SU-DHL-6 (cell line): ENCODE results near the gene PPP2R2C.

Experiments
- H2AFZ ChIP-seq: fragments of 200-600 bp; sonication (generic); 2 replicates; pipeline ENCODE4 v1.6.1; 2014; ENCODE audit warnings: low read depth, mild to moderate bottlenecking, moderate library complexity, mixed read lengths, antibody characterized with exemption, low read length; ENCODE audit not compliant: severe bottlenecking
- H3F3A ChIP-seq: fragments of 200-600 bp; shearing (Covaris generic); 2 replicates; pipeline ENCODE4 v1.6.0; 2016; ENCODE audit warnings: antibody characterized with exemption, mild to moderate bottlenecking; ENCODE audit not compliant: insufficient read depth
- H3K27ac ChIP-seq: fragments of 200-600 bp; sonication (generic); 2 replicates; pipeline ENCODE4 v1.5.1; 2016; ENCODE audit warnings: low read depth, mild to moderate bottlenecking, low read length, moderate library complexity, mixed read lengths
- H3K27me3 ChIP-seq: fragments of 200-600 bp; sonication (generic), shearing (Covaris generic); 2 replicates; pipeline ENCODE4 v1.6.0; 2014; ENCODE audit warnings: mild to moderate bottlenecking, low read length
- H3K36me3 ChIP-seq: fragments of 200-600 bp; sonication (generic); 2 replicates; pipeline ENCODE4 v1.6.1; 2014; ENCODE audit warnings: mild to moderate bottlenecking, low read length, mixed read lengths
- H3K4me2 ChIP-seq: fragments of 300-600, 200-600 bp; shearing (Covaris generic), sonication (generic); 2 replicates; pipeline ENCODE4 v1.6.0; 2014; ENCODE audit warnings: low read length, low read depth, mild to moderate bottlenecking; ENCODE audit not compliant: poor library complexity, severe bottlenecking
- H3K4me3 ChIP-seq: fragments of 200-600 bp; sonication (generic); 2 replicates; pipeline ENCODE4 v1.5.1; 2014; ENCODE audit warnings: antibody characterized with exemption, low read length, mild to moderate bottlenecking, mixed read lengths; ENCODE audit not compliant: insufficient read depth, poor library complexity, severe bottlenecking
- H3K79me2 ChIP-seq: fragments of 200-600 bp; sonication (generic); 2 replicates; pipeline ENCODE4 v1.6.1; 2014; ENCODE audit warnings: mild to moderate bottlenecking, low read length, moderate library complexity; ENCODE audit not compliant: insufficient read depth
- H3K9ac ChIP-seq: fragments of 200-600 bp; sonication (generic); 2 replicates; pipeline ENCODE4 v1.7.0; 2014; ENCODE audit warnings: mild to moderate bottlenecking, low read length
- H3K9me2 ChIP-seq: fragments of 200-600 bp; sonication (generic); replicated peaks from 2 replicates; pipeline ENCODE4 v1.6.1; 2014; ENCODE audit warnings: low read length; ENCODE audit not compliant: insufficient read depth
- H3K9me3 ChIP-seq: fragments of 200-600 bp; sonication (generic); 2 replicates; pipeline ENCODE4 v1.6.1; 2014; ENCODE audit warnings: low read length, mixed read lengths; ENCODE audit not compliant: insufficient read depth
- H4K20me1 ChIP-seq: fragments of 200-600 bp; sonication (generic); 2 replicates; pipeline ENCODE4 v1.6.1; 2014; ENCODE audit warnings: low read depth, mild to moderate bottlenecking, antibody characterized with exemption, low read length, moderate library complexity, mixed read lengths
- CTCF ChIP-seq: fragments of 200-600 bp; sonication (generic); IDR thresholded peaks from one replicate; pipeline ENCODE4 v1.5.1; 2017; ENCODE audit warnings: antibody characterized with exemption, mild to moderate bottlenecking, low read length, moderate library complexity; ENCODE audit not compliant: insufficient read depth, poor library complexity, severe bottlenecking
- EZH2phosphoT487 ChIP-seq: fragments of 200-600 bp; sonication (generic), shearing (Covaris generic); conservative IDR thresholded peaks from 2 replicates; pipeline ENCODE4 v1.6.1; 2018; ENCODE audit warnings: mild to moderate bottlenecking, antibody characterized with exemption, low read length, moderate library complexity, mixed read lengths

The PPP2R2C gene

DNA sequence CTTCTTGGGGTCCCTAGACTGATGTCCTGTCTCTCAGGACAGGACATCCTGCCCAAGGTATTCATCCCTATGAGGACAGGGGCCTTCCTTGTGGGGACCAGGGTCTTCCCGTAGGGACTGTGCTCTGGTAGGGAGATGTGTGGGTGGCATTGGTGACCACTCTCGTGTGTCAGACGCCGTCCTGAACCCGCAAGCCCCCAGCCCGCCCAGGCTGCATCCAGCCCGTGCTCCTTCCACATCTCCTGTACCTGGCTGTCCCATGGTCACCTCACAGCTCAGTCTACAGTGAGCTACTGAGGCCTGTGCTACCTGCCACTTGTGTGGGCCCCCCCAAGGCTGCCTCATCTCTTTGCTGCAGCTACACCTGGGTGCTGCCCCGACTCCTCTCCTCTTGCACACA, 178.8 kb downstream of the PPP2R2C start:
- no peaks in the 10 kb centered on the region for H3K9me3 ChIP-seq
- no peaks in the 10 kb centered on the region for H3K79me2 ChIP-seq
- no peak overlapping the region for H3K9ac ChIP-seq
- no peak overlapping the region for H3K27ac ChIP-seq
- H3K4me3 ChIP-seq, result no peak overlapping the region
- H3K36me3 ChIP-seq, result no peaks in the 10 kb centered on the region
- H3F3A ChIP-seq, result no peaks in the 10 kb centered on the region
- H4K20me1 ChIP-seq, result no peaks in the 10 kb centered on the region
- no peaks in the 10 kb centered on the region for H3K27me3 ChIP-seq
- no peak for TF ChIP-seq CTCF
- no peak for TF ChIP-seq EZH2phosphoT487
- H3K9me2 ChIP-seq, result no peaks in the 10 kb centered on the region
- no peak overlapping the region for H3K4me2 ChIP-seq
- no peak overlapping the region for H2AFZ ChIP-seq

DNA sequence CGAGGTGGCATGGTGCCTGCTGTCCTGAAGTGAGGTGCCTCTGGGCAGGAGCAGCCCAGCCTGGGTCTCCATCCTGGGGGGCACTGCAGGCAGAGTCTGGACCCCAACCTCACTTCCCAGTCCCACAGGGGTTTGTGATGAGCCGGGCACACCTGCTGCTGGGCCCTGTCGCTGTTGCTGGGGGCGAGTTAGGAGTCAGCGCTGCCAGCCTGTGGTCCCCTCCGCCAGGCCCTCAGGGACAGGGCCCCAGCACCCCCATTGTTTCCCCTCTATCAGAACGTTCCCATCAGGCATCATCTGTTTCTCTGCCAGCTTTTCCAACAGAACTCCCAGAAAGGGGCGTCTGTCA, 179.3 kb downstream of the PPP2R2C start:
- Histone ChIP-seq H3K9me2 (no peaks in the 10 kb centered on the region), H3K36me3 (no peaks in the 10 kb centered on the region), H3K4me3 (no peak overlapping the region), H3K9ac (no peak overlapping the region), H3K79me2 (no peaks in the 10 kb centered on the region), H3K27ac (no peak overlapping the region), H3K27me3 (no peaks in the 10 kb centered on the region), H2AFZ (no peak overlapping the region), H3K4me2 (no peak overlapping the region), H4K20me1 (no peaks in the 10 kb centered on the region), H3K9me3 (no peaks in the 10 kb centered on the region), H3F3A (no peaks in the 10 kb centered on the region)
- TF ChIP-seq EZH2phosphoT487, result no peak
- TF ChIP-seq CTCF, result no peak

DNA sequence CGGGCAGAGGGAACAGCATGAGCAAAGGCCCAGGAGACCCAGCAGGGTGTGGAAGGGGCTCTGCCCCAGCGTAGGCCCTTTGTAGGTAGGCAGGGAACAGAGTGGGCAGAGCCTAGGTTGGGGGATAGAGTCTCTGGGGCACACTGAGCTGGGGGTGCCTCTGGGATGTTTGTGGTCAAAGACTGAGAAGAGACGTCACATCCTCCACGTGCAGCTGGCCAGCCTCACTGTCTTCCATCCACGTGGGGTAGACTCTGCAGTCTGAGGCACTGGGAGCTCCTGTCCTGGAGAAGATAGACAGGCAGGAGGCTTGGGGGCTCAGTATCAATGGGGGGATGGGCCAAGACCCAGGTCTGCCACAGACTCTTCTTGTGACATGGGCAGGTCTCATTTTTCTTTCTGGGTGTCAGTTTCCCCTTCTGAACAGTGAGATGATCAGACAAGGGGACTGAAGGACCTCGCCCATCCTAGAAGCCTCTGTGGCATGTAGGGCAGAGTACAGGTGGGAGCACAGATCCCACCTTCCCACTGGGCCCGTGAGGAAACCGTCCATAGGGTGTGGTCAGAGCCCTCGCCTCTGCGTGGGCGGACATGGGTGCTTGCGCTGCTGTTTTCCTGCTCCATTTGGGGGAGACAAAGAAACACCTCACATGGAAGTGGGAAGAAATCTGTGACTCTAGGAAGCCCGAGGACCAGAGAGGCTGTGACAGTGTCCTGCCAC, 179.9 kb downstream of the PPP2R2C start:
- TF ChIP-seq CTCF (no peak), EZH2phosphoT487 (no peak)
- Histone ChIP-seq H3K9me2 (no peaks in the 10 kb centered on the region), H3F3A (no peaks in the 10 kb centered on the region), H3K9me3 (no peaks in the 10 kb centered on the region), H4K20me1 (no peaks in the 10 kb centered on the region), H3K4me2 (no peak overlapping the region), H3K36me3 (no peaks in the 10 kb centered on the region), H3K4me3 (no peak overlapping the region), H3K27me3 (no peaks in the 10 kb centered on the region), H2AFZ (no peak overlapping the region), H3K79me2 (no peaks in the 10 kb centered on the region), H3K27ac (no peak overlapping the region), H3K9ac (no peak overlapping the region)
